Measurements from ENCODE around the gene ACADS. TPM values are rescaled to one million over a fixed set of nuclear protein-coding genes. Genes with fewer than 3 reads are reported as not detected.
"Not testable (repeated sequence)": the region's sequence is repeated elsewhere in the genome, so short reads cannot be mapped to it uniquely, and the experiment has no call there.

The ACADS gene
- total RNA-seq, 4 donors from 2014 or later = 166 to 224 (median 200) TPM

- in situ Hi-C loops (cut with MboI; ENCODE audit: low sequenced_read_pairs in 4 of 4) = no loop called here
- peaks cover 0 to 45% of the 10 kb centered on the region in 2 donors for H3K36me3 ChIP-seq
- no peak for TF ChIP-seq CTCF (IDR thresholded peaks at IDR 0.05 in 4 of 5, conservative IDR thresholded peaks at IDR 0.05 in 1 of 5)
- no peak for TF ChIP-seq POLR2A (IDR thresholded peaks at IDR 0.05)
- no peaks in the 10 kb centered on the region for H3K9me3 ChIP-seq
- no peak overlapping the region for H3K4me3 ChIP-seq
- no peak for DNase-seq
- ATAC-seq = no peak
- no peaks in the 10 kb centered on the region for H3K27me3 ChIP-seq
- H3K27ac ChIP-seq = peak overlapping the region in 3 of 4 donors; percentile 92 to 95 (median 94)
- intact Hi-C loops (cut with DNase I; ENCODE audit: low total_unique reads) = loop anchor here (1.0 to 5.0 kb wide), 4 partner anchors 37 to 178 kb away; partner anchors contain the start of genes MLEC and SPPL3
- peaks cover 21 to 40% of the 10 kb centered on the region in 2 donors for H3K4me1 ChIP-seq
These were observed 906 bp upstream of the ACADS start for GRCh38 chr12:120724720-120725119.

- TF ChIP-seq CTCF (IDR thresholded peaks at IDR 0.05 in 4 of 5, conservative IDR thresholded peaks at IDR 0.05 in 1 of 5) (no peak), POLR2A (IDR thresholded peaks at IDR 0.05) (no peak)
- Histone ChIP-seq H3K4me1 (peaks cover 21 to 36% of the 10 kb centered on the region in 2 donors), H3K27ac (peak overlapping the region; percentile 92 to 96 (median 94)), H3K4me3 (peak overlapping the region; percentile 78 to 92 (median 86)), H3K9me3 (no peaks in the 10 kb centered on the region), H3K36me3 (peaks cover 0 to 45% of the 10 kb centered on the region in 2 donors), H3K27me3 (no peaks in the 10 kb centered on the region)
- ATAC-seq (no peak), DNase-seq (no peak)
- in situ Hi-C loops (cut with MboI; ENCODE audit: low sequenced_read_pairs in 4 of 4) = no loop called here
- intact Hi-C loops (cut with DNase I; ENCODE audit: low total_unique reads) = loop anchor here (1.0 to 5.0 kb wide), 4 partner anchors 36 to 177 kb away; partner anchors contain the start of genes MLEC and SPPL3
These were observed 421 bp upstream of the ACADS start for GRCh38 chr12:120725151-120725658.

- Histone ChIP-seq H3K27me3 (no peaks in the 10 kb centered on the region), H3K36me3 (peaks cover 0 to 54% of the 10 kb centered on the region in 2 donors), H3K4me3 (peak overlapping the region; percentile 78 to 92 (median 86)), H3K27ac (peak overlapping the region; percentile 92 to 96 (median 94)), H3K4me1 (peaks cover 13 to 25% of the 10 kb centered on the region in 2 donors), H3K9me3 (no peaks in the 10 kb centered on the region)
- TF ChIP-seq POLR2A (IDR thresholded peaks at IDR 0.05) (no peak), CTCF (IDR thresholded peaks at IDR 0.05 in 4 of 5, conservative IDR thresholded peaks at IDR 0.05 in 1 of 5) (no peak)
- DNase-seq = no peak
- no peak for ATAC-seq
- in situ Hi-C loops (cut with MboI; ENCODE audit: low sequenced_read_pairs in 4 of 4) = no loop called here
- intact Hi-C loops (cut with DNase I; ENCODE audit: low total_unique reads) = loop anchor here (5.0 kb wide), 2 partner anchors 126 to 176 kb away; partner anchors contain the start of gene SPPL3
These were observed 826 bp downstream of the ACADS start for GRCh38 chr12:120726510-120726793.

GRCh38 chr12:120726961-120727360, 1.3 kb downstream of the ACADS start:
- TF ChIP-seq POLR2A (IDR thresholded peaks at IDR 0.05) (no peak), CTCF (IDR thresholded peaks at IDR 0.05 in 4 of 5, conservative IDR thresholded peaks at IDR 0.05 in 1 of 5) (no peak)
- Histone ChIP-seq H3K27ac (peak overlapping the region; percentile 92 to 96 (median 94)), H3K4me3 (peak overlapping the region; percentile 78 to 92 (median 86)), H3K36me3 (peaks cover 0 to 51% of the 10 kb centered on the region in 2 donors), H3K4me1 (peaks cover 13 to 20% of the 10 kb centered on the region in 2 donors), H3K27me3 (no peaks in the 10 kb centered on the region), H3K9me3 (no peaks in the 10 kb centered on the region)
- intact Hi-C loops (cut with DNase I; ENCODE audit: low total_unique reads) = loop anchor here (5.0 kb wide), 2 partner anchors 125 to 175 kb away; partner anchors contain the start of gene SPPL3
- no peak for DNase-seq
- in situ Hi-C loops (cut with MboI; ENCODE audit: low sequenced_read_pairs in 4 of 4) = no loop called here
- no peak for ATAC-seq

- H3K9me3 ChIP-seq; ATAC-seq; H3K27ac ChIP-seq; H3K27me3 ChIP-seq; intact Hi-C loops (cut with DNase I; ENCODE audit: low total_unique reads); DNase-seq; H3K4me1 ChIP-seq; H3K4me3 ChIP-seq; in situ Hi-C loops (cut with MboI; ENCODE audit: low sequenced_read_pairs in 4 of 4): not testable (repeated sequence)
- peaks cover 0 to 45% of the 10 kb centered on the region in 2 donors for H3K36me3 ChIP-seq
These were observed 6.6 kb downstream of the ACADS start for GRCh38 chr12:120732198-120732597.

Measured in gastrocnemius medialis (tissue), 4 donors.